ENCODE measurements around the gene CALR3. TPM values are rescaled to one million over a fixed set of nuclear protein-coding genes. Genes with fewer than 3 reads are reported as not detected.

The CALR3 gene
- total and polyA plus RNA-seq, 4 donors: 0.20 to 0.39 TPM; not detected in 2

DNA sequence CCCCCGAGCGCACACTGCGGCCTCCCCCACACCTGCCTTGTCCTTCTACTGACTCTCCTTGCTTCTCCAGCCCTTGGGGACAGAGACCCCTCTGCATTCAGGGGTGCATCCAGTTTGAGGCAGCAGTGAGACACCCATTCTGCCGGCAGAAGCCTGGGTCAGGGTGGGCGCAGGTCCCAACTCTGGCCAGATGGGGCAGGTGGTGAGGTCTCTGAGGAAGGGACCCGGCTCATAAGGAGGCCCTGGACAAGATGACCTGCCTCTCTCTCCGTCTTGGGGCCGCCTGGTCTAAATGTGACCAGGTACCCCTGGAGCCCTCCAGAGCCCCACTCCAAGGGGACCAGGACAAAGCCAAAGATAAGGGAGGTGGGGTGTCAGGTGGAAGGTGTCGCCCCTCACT is 40.2 kb upstream of the CALR3 start:
- peaks cover 93% of the 10 kb centered on the region for H3K36me3 ChIP-seq (ENCODE audit: control insufficient read depth, insufficient read depth, low read length)
- no peaks in the 10 kb centered on the region for H3K9me3 ChIP-seq (ENCODE audit: control insufficient read depth, insufficient read depth, low read length)
- no peaks in the 10 kb centered on the region for H3K27me3 ChIP-seq (ENCODE audit: control insufficient read depth, insufficient read depth, low read length)
- H3K27ac ChIP-seq (ENCODE audit: low read depth, low read length): no peak overlapping the region
- 92% methylated on average over 9 of the region's 9 CpGs for WGBS (ENCODE audit: insufficient coverage)
- H3K4me3 ChIP-seq (ENCODE audit: low read depth, low read length): no peak overlapping the region
- no peak for DNase-seq (ENCODE audit: low read depth in 4 of 6, low spot score in 6 of 6)
- H3K4me1 ChIP-seq (ENCODE audit: control insufficient read depth, insufficient read depth, low read length): peaks cover 9% of the 10 kb centered on the region

DNA sequence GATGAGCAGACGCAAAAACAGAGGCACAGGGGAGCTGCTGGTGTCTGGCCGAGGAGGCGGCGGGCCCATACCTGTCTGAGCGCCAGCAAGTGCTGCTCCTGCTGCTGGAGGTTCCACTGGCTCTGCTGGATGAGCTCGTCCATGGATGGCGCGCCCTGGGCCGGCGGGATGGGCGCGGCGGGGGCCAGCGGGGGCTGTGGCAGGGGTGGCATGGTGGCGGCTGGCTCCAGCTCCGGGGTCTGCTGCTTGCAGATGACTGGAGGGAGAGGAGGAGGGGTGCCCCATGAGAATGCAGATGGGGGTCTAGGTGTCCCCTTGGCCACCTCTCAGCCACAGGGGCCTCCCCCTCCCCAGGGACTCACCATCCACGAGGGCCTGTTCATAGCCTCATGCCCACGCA is 39.4 kb upstream of the CALR3 start:
- DNase-seq (ENCODE audit: low read depth in 4 of 6, low spot score in 6 of 6): no peak
- no peaks in the 10 kb centered on the region for H3K9me3 ChIP-seq (ENCODE audit: control insufficient read depth, insufficient read depth, low read length)
- WGBS (ENCODE audit: insufficient coverage): 96% methylated on average over 17 of the region's 18 CpGs
- H3K4me3 ChIP-seq (ENCODE audit: low read depth, low read length): no peak overlapping the region
- peaks cover 2% of the 10 kb centered on the region for H3K4me1 ChIP-seq (ENCODE audit: control insufficient read depth, insufficient read depth, low read length)
- H3K36me3 ChIP-seq (ENCODE audit: control insufficient read depth, insufficient read depth, low read length): peaks cover 99% of the 10 kb centered on the region
- no peak overlapping the region for H3K27ac ChIP-seq (ENCODE audit: low read depth, low read length)
- H3K27me3 ChIP-seq (ENCODE audit: control insufficient read depth, insufficient read depth, low read length): no peaks in the 10 kb centered on the region

DNA sequence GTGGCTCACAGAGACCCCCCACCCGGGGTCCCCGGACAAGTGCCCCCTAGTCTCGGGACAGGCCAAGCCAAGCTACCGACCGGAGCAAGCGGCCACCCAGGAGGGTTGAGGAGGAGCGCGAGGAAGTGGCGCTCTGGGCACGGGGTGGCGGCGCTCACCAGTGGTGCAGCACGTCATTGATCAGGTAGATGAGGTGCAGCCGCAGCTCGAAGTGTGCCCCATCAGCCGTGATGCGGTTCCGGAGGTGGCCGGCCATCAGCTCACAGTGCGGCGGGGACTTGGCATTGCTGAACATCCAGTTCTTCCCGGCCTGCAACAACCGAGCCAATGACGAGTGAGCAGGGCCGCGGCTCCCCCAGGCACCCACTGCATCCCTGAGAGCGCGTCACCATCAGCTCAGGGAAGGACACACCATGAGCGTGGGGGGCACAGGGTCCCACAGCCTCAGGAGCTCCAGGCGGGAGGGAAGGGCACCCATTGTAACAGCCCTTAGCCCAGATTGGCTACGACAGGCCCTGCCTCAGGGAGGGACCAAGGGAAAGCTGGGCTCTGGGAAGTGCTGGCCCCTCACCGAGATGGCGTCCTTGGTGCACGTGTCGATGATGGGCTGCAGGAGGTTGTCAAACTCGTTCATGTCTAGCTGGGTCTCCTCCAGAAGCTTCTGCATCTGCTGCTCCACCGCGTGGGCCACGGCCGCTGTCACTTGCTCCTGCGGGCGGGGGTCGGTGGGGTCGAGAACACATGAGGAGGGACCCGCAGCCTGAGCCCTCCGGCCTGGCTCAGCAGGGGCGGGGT is 36.7 kb upstream of the CALR3 start:
- no peak for DNase-seq (ENCODE audit: low read depth in 4 of 6, low spot score in 6 of 6)
- WGBS (ENCODE audit: insufficient coverage): 94% methylated on average over 47 of the region's 47 CpGs
- no peak overlapping the region for H3K4me3 ChIP-seq (ENCODE audit: low read depth, low read length)
- no peaks in the 10 kb centered on the region for H3K4me1 ChIP-seq (ENCODE audit: control insufficient read depth, insufficient read depth, low read length)
- no peaks in the 10 kb centered on the region for H3K27me3 ChIP-seq (ENCODE audit: control insufficient read depth, insufficient read depth, low read length)
- peaks cover 100% of the 10 kb centered on the region for H3K36me3 ChIP-seq (ENCODE audit: control insufficient read depth, insufficient read depth, low read length)
- no peak overlapping the region for H3K27ac ChIP-seq (ENCODE audit: low read depth, low read length)
- H3K9me3 ChIP-seq (ENCODE audit: control insufficient read depth, insufficient read depth, low read length): no peaks in the 10 kb centered on the region

DNA sequence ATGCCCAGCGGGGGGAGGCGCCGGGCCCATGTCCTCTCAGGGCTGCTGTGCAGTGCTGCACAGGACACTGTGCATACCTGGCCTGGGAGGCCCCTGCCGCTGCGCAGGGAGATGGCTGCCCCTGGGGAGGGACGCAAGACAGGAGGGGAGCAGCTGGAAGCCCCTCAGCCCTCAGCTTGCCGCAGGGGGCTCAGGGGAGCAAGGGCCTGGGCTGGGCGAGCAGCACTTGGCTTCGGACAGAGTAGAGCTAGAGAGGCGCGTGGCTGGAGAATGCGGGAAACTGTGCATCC is 35.4 kb upstream of the CALR3 start:
- no peak for DNase-seq (ENCODE audit: low read depth in 4 of 6, low spot score in 6 of 6)

DNA sequence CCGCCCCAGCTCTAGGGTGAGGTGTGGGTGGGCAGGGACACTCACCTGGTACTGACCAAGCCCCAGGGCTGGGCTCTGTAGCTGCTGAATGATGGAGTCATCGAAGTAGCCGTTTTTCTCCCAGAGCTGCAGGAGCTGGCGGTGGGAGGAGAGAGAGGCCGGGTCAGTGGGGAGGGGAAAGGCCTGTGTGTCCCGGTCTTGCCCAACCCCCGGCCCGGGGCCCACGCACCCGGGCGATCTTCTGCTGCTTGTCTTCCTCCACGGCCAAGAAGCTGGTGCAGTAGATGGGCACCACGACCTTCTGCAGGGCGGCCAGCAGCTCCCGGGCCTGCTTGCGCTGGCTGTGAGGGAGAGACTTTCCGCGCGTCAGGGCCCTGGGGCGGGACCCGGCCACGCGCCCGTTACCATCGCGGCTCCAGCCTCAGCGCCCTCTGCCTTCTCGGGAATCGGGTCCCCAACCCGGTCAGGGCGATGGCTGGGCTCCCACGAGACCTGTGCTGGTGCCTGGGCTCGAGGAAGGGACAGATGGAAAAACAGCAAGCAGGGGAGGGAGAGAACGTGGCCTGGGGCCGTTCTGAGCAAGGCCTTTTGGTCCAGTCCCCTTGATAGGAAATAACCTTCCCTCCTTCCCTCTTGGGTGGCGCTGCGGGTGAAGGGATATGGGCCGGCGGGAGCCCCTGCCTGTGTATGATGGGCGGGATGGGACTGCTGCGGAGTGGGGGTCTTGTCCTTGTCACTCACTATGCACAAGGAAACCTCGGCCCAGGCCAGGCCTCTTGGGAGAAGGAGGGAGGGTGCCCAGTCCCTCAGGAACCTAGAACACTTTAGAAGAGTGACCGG is 34.8 kb upstream of the CALR3 start:
- Histone ChIP-seq H3K27ac (ENCODE audit: low read depth, low read length) (no peak overlapping the region), H3K36me3 (ENCODE audit: control insufficient read depth, insufficient read depth, low read length) (peaks cover 100% of the 10 kb centered on the region), H3K4me1 (ENCODE audit: control insufficient read depth, insufficient read depth, low read length) (no peaks in the 10 kb centered on the region), H3K9me3 (ENCODE audit: control insufficient read depth, insufficient read depth, low read length) (no peaks in the 10 kb centered on the region), H3K27me3 (ENCODE audit: control insufficient read depth, insufficient read depth, low read length) (no peaks in the 10 kb centered on the region), H3K4me3 (ENCODE audit: low read depth, low read length) (no peak overlapping the region)
- no peak for DNase-seq (ENCODE audit: low read depth in 4 of 6, low spot score in 6 of 6)
- WGBS (ENCODE audit: insufficient coverage): 97% methylated on average over 30 of the region's 43 CpGs

More for the DNA sequence above, 35.4 kb upstream of the CALR3 start:
- Histone ChIP-seq H3K27ac (ENCODE audit: low read depth, low read length) (no peak overlapping the region), H3K36me3 (ENCODE audit: control insufficient read depth, insufficient read depth, low read length) (peaks cover 100% of the 10 kb centered on the region), H3K9me3 (ENCODE audit: control insufficient read depth, insufficient read depth, low read length) (no peaks in the 10 kb centered on the region), H3K4me3 (ENCODE audit: low read depth, low read length) (no peak overlapping the region), H3K4me1 (ENCODE audit: control insufficient read depth, insufficient read depth, low read length) (no peaks in the 10 kb centered on the region), H3K27me3 (ENCODE audit: control insufficient read depth, insufficient read depth, low read length) (no peaks in the 10 kb centered on the region)
- WGBS (ENCODE audit: insufficient coverage): 96% methylated on average over 11 of the region's 12 CpGs

DNA sequence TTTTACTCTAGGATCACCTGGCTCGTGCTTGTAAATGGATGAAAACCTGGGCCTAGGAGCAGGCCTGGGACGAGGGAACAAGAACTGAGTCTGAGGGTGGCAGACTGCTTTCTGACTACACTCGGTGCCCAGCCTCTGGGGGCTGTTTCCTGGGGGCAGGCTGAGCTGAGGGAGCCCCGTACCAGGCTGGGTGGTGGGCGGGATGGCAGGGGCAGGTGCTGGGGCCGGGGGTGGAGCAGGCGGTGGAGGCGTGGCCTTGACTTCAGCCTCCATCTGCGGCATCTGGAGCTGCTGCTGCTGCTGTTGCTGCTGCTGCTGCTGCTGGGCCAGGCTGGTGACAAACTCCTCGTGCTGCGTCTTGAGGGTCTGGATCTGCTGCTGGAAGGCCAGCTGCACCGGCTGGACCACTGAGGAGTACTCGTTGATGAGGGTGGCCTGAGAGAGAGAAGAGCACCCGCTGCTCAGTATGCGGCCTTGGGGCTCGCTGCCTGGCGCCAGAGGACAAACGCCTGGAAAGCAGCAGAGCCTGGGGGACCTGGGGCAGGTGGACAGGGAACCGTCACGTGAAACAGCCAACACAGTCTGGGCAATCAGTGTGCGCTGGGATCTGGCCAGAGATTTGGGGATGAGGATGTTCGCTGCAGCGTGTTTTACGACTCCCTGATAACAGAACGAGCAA is 33.6 kb upstream of the CALR3 start:
- no peak overlapping the region for H3K4me3 ChIP-seq (ENCODE audit: low read depth, low read length)
- 92% methylated on average over 25 of the region's 25 CpGs for WGBS (ENCODE audit: insufficient coverage)
- H3K4me1 ChIP-seq (ENCODE audit: control insufficient read depth, insufficient read depth, low read length): no peaks in the 10 kb centered on the region
- no peak for DNase-seq (ENCODE audit: low read depth in 4 of 6, low spot score in 6 of 6)
- H3K27ac ChIP-seq (ENCODE audit: low read depth, low read length): no peak overlapping the region
- H3K27me3 ChIP-seq (ENCODE audit: control insufficient read depth, insufficient read depth, low read length): no peaks in the 10 kb centered on the region
- H3K9me3 ChIP-seq (ENCODE audit: control insufficient read depth, insufficient read depth, low read length): no peaks in the 10 kb centered on the region
- peaks cover 100% of the 10 kb centered on the region for H3K36me3 ChIP-seq (ENCODE audit: control insufficient read depth, insufficient read depth, low read length)

DNA sequence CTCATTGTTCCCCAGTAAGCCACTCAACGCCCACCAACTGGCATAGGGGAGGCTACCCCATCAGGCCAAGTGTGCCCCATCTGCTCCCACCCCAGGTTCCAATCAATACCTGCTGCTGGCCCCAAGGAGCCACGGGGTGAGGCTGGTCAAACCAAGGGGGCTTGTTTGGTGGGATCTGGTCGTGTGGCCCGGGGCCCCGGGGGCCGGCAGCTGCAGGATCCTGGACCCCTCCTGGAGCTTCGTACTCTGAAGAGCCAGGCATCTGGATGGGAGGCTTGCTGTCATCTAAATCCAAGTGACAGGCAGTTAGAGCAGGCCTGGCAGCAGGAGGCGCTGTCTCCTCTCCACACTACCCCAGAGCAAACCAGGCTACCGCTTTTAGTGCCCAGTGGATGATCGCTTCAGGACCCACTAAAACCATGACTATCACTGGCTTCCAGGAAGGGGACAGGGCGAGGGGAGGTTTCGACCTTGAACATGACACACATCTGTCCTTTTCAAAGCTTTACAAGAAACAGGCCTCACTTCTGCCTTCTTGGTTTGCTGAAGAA is 32.1 kb upstream of the CALR3 start:
- H3K4me3 ChIP-seq (ENCODE audit: low read depth, low read length): no peak overlapping the region
- peaks cover 100% of the 10 kb centered on the region for H3K36me3 ChIP-seq (ENCODE audit: control insufficient read depth, insufficient read depth, low read length)
- no peaks in the 10 kb centered on the region for H3K4me1 ChIP-seq (ENCODE audit: control insufficient read depth, insufficient read depth, low read length)
- no peak overlapping the region for H3K27ac ChIP-seq (ENCODE audit: low read depth, low read length)
- no peaks in the 10 kb centered on the region for H3K27me3 ChIP-seq (ENCODE audit: control insufficient read depth, insufficient read depth, low read length)
- WGBS (ENCODE audit: insufficient coverage): 81% methylated on average over 8 of the region's 12 CpGs
- no peaks in the 10 kb centered on the region for H3K9me3 ChIP-seq (ENCODE audit: control insufficient read depth, insufficient read depth, low read length)
- DNase-seq (ENCODE audit: low read depth in 4 of 6, low spot score in 6 of 6): no peak

DNA sequence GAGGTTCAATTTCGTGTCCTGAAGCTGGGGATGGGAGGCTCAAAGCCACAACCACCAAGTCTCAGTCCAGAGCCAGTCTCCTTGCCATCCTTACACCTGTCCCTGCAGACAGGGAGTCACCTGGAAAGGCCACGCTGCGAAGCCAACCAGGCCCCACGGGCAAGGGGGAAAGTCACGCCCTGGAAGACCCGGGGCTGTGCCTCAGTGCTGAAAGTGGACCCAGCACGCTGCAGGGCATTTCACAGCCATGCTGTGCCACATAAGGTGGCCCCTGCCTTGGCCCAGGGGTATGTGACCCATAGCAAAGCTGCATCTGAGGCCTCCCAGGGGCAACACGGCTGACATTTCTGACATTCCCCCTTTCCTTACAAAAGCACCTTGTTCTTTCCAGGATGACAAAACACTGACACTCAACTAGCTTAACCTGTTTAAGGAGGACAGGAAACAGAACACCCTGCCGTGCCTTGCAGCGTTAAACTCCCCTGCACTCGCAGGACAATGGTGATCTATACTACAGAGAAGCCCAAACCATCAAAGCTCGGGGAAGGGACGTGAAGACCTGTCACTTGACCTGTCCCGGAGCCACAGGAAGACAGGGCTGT is 31.5 kb upstream of the CALR3 start:
- WGBS (ENCODE audit: insufficient coverage): 86% methylated on average over 12 of the region's 14 CpGs

DNA sequence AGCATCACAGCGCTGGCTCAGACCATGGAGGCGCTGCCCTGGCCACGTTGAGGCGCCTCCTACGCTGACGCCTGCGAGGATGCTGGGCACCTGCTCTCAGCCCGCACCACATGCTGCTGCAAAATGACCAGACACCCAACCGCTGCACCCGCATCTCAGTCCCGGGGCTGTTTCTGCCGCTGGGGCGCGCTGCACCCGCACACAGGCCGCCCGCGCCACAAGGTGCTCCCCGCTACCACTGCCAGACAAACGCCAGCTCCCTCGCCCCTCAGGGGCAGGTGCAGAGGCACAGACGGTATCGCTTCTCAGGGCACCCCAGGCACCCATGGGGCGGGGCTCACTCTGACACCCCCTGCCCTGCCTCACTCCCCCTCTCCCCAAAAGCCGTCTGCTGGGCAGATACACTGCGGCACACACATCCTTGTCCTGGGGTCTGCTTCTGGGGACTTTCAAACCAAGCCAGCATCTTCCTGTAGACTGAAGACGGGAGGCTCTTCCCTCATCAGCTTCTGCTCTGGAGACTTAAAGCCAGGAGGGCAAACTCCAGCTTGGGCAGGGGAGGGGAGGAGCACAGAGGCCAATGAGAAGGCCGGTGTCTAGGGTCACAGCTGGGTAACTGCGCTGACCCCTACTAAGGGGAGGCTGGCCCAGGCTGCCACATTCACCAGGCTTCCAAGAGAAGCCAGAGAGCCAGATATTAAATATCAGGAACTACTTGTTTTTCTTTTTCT is 29.9 kb upstream of the CALR3 start:
- no peak for DNase-seq (ENCODE audit: low read depth in 4 of 6, low spot score in 6 of 6)
- Histone ChIP-seq H3K27ac (ENCODE audit: low read depth, low read length) (no peak overlapping the region), H3K9me3 (ENCODE audit: control insufficient read depth, insufficient read depth, low read length) (no peaks in the 10 kb centered on the region), H3K36me3 (ENCODE audit: control insufficient read depth, insufficient read depth, low read length) (peaks cover 99% of the 10 kb centered on the region), H3K4me1 (ENCODE audit: control insufficient read depth, insufficient read depth, low read length) (no peaks in the 10 kb centered on the region), H3K27me3 (ENCODE audit: control insufficient read depth, insufficient read depth, low read length) (no peaks in the 10 kb centered on the region), H3K4me3 (ENCODE audit: low read depth, low read length) (no peak overlapping the region)
- 95% methylated on average over 27 of the region's 29 CpGs for WGBS (ENCODE audit: insufficient coverage)

More for the DNA sequence above, 31.5 kb upstream of the CALR3 start:
- Histone ChIP-seq H3K4me3 (ENCODE audit: low read depth, low read length) (no peak overlapping the region), H3K9me3 (ENCODE audit: control insufficient read depth, insufficient read depth, low read length) (no peaks in the 10 kb centered on the region), H3K36me3 (ENCODE audit: control insufficient read depth, insufficient read depth, low read length) (peaks cover 100% of the 10 kb centered on the region), H3K27me3 (ENCODE audit: control insufficient read depth, insufficient read depth, low read length) (no peaks in the 10 kb centered on the region), H3K4me1 (ENCODE audit: control insufficient read depth, insufficient read depth, low read length) (no peaks in the 10 kb centered on the region), H3K27ac (ENCODE audit: low read depth, low read length) (no peak overlapping the region)
- no peak for DNase-seq (ENCODE audit: low read depth in 4 of 6, low spot score in 6 of 6)

Data from spinal cord (tissue), 10 donors.